Muscle layer of duodenum (tissue), 2 donors: ENCODE results near the gene ABHD17A.

Source experiments
- H3K27ac ChIP-seq: one replicate; pipeline ENCODE4 v1.7.0; 2013; ENCODE audit warnings: mild to moderate bottlenecking, low read length
- H3K27me3 ChIP-seq: one replicate; pipeline ENCODE4 v1.7.0; 2013; ENCODE audit warnings: low read depth, mild to moderate bottlenecking, control low read depth, low read length
- H3K36me3 ChIP-seq, 2 donors: one replicate each; pipeline ENCODE4 v1.7.0; 2013; ENCODE audit warnings: low read length in 2 of 2, control low read depth in 1 of 2, mild to moderate bottlenecking in 1 of 2; ENCODE audit not compliant: insufficient read depth in 2 of 2, control insufficient read depth in 1 of 2
- H3K4me1 ChIP-seq, 2 donors: one replicate each; pipeline ENCODE4 v1.7.0; 2013; ENCODE audit warnings: low read length in 2 of 2, mild to moderate bottlenecking in 2 of 2, control low read depth in 1 of 2, moderate library complexity in 1 of 2; ENCODE audit not compliant: insufficient read depth in 2 of 2, control insufficient read depth in 1 of 2
- H3K4me3 ChIP-seq, 2 donors: one replicate each; pipeline ENCODE4 v1.7.0; 2013; ENCODE audit warnings: low read length in 2 of 2, low read depth in 1 of 2, mild to moderate bottlenecking in 1 of 2
- H3K9me3 ChIP-seq, 2 donors: one replicate each; pipeline ENCODE4 v1.7.0; 2013; ENCODE audit warnings: low read length in 2 of 2, control low read depth in 1 of 2, mild to moderate bottlenecking in 1 of 2; ENCODE audit not compliant: control insufficient read depth in 1 of 2
- donor health status: healthy.

Gene ABHD17A

GRCh38 chr19:1828279-1829238 is 56.7 kb downstream of the ABHD17A start:
- Histone ChIP-seq H3K27ac (no peak overlapping the region), H3K27me3 (no peaks in the 10 kb centered on the region), H3K36me3 (peaks cover 0 to 44% of the 10 kb centered on the region in 2 donors), H3K4me1 (peaks cover 0 to 16% of the 10 kb centered on the region in 2 donors), H3K4me3 (no peak overlapping the region), H3K9me3 (no peaks in the 10 kb centered on the region)

GRCh38 chr19:1827566-1828278 is 57.6 kb downstream of the ABHD17A start:
- peaks cover 0 to 52% of the 10 kb centered on the region in 2 donors for H3K36me3 ChIP-seq
- H3K27me3 ChIP-seq = no peaks in the 10 kb centered on the region
- no peak overlapping the region for H3K27ac ChIP-seq
- no peaks in the 10 kb centered on the region for H3K9me3 ChIP-seq
- no peak overlapping the region for H3K4me3 ChIP-seq
- peaks cover 0 to 11% of the 10 kb centered on the region in 2 donors for H3K4me1 ChIP-seq
